HG03457 (cell line): ENCODE results near the gene SPATA13.
"Not testable (repeated sequence)": the region's sequence is repeated elsewhere in the genome, so short reads cannot be mapped to it uniquely, and the experiment has no call there.

Experiments
- ATAC-seq: cut with Tn5 transposase; IDR thresholded peaks from one replicate; pipeline ENCODE4 v1.9.1; 2021; ENCODE audit warnings: moderate number of reproducible peaks; ENCODE audit not compliant: unreplicated experiment

SPATA13 gene

DNA sequence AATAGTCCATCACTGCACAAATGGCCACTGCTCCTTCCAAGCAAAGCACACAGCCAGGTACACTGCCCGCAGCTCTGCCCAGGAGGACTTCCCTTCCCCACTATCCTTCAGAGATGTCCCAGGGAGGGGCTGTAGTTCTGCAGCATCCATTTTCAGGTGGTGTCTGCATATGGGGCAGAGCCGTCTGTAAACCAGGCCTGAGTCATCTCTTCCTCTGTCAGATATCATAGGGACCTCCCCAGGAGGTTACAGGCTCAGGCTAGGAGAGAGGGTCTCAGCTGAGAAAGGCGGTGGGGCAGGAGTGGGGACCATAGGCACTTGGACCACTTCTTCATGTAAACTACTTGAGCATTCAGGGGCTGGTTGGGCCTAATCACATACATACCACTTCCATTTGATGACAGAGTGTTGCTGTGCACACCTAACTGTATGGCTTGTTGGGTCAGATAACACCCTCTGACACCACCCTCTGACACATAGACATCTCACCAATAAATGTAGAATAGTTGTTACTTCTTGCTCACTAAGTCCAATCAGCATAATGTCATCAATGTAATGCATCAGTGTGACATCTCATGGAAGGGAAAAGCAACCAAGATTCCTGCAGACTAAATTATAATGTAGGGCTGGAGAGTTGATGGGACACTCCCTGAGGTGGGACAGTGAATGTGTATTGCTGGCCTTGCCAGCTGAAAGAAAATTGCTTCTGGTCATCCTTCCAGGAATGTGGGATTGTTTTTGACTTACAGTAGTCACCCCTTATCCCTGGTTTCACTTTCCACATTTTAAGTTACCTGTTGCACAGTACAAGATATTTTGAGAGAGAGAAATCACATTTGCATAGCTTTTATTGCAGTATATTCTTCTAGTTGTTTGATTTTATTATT is 189.5 kb downstream of the SPATA13 start:
- not testable (repeated sequence) for ATAC-seq

DNA sequence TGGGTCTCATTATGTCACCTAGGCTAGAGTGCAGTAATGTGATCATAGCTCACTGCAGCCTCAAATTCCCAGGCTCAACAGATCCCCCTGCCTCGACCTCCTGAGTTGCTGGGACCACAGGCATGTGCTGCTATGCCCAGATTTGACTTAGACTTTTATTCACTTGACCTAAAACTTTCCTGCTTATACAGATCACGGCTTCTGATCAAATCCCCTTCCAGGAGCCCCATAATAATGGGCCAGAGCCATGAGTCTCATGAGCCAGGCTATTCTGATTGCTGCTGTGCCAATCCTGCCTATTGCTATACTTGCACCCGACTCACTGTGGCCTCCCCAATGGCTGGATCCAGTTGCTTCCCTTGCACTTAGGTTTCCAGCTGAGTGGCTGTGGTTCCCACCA is 190.9 kb downstream of the SPATA13 start:
- no peak for ATAC-seq

DNA sequence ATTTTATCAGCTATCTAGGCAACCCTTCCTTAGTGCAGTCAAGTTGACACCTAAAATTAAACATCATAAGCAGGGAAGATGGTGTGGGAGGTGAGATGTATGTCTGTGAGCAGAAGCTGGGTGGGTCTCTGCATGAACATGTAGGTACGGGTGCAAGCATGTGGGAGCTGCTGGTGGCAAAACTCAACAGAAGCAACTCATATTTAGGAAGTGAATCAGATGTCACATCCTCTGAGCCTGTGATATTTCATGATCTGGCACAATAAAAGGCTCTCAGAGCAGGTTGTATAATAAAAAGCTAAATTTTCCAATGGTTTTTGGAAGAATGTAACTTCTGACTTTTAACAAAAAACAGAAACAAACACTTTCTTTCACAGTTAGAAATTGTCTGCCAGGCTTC is 193.2 kb downstream of the SPATA13 start:
- no peak for ATAC-seq

DNA sequence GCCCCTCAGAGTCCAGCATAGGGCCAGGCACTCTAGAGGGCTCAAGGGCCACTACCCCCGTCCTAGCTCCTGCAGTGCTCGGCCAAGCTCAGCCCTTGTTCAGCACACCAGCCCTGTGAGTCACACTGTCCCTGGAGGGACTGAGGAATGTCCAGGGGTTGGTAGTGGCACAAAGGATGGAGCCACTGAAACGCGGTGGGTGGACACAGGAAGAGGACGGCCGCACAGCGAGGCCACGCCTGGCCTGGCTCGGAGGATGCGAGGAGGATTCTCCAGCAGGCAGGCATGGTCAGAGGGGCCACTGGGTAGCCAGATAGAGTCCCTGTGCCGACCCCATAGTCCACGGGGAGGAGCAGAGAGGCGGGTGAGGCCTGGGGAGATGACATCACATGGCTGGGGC is 194.6 kb downstream of the SPATA13 start:
- ATAC-seq: no peak

DNA sequence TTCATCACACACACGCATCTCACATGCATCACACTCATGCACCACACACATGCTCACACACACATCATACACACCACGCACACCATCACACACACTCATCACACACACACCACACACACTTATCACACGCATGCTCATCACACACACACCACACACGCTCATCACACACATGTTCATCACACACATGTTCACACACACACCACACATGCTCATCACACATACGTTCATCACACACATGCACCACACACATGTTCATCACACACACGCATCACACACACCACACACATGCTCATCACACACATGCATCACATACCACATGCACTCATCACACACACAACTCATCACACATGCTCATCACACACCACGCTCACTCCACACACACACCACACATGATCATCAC is 195.8 kb downstream of the SPATA13 start:
- no peak for ATAC-seq
